Esophagus squamous epithelium (tissue), 5 donors: Measurements from ENCODE around the gene SLC7A14. TPM values are rescaled to one million over a fixed set of nuclear protein-coding genes. Genes with fewer than 3 reads are reported as not detected.

Experiments used
- DNase-seq: peaks from one replicate; lab custom pipeline; 2025; lab: John Stamatoyannopoulos, UW
- H3K27ac ChIP-seq, 4 donors: fragments of 200-600 bp; sonication (generic); one replicate each; pipeline ENCODE4 v1.5.1; 2016 to 2019; ENCODE audit warnings: mild to moderate bottlenecking in 1 of 4
- H3K27me3 ChIP-seq, 4 donors: fragments of 200-600 bp; sonication (generic); 1 replicate in 3 of 4; 2 replicates in 1 of 4; pipeline versions ENCODE4 v1.5.1 to v1.6.0; 2017 to 2021; ENCODE audit warnings: antibody characterized with exemption in 1 of 4
- H3K36me3 ChIP-seq, 3 donors: fragments of 200-600 bp; sonication (generic); one replicate each; pipeline ENCODE4 v1.5.1; 2016 to 2019
- H3K4me1 ChIP-seq, 3 donors: fragments of 200-600 bp; sonication (generic); one replicate each; pipeline ENCODE4 v1.5.1; 2017 to 2019
- H3K4me3 ChIP-seq, 4 donors: fragments of 200-600 bp; sonication (generic); 1 replicate in 3 of 4; 2 replicates in 1 of 4; pipeline ENCODE4 v1.5.1; 2016 to 2019; ENCODE audit warnings: mild to moderate bottlenecking in 2 of 4, moderate library complexity in 1 of 4
- H3K9me3 ChIP-seq, 3 donors: fragments of 200-600 bp; sonication (generic); one replicate each; pipeline ENCODE4 v1.5.1; 2016 to 2019
- POLR2A ChIP-seq, 4 donors: fragments of 450-650 bp; IDR thresholded peaks; one replicate each; pipeline ENCODE4 v1.6.1; 2017; ENCODE audit warnings: antibody characterized with exemption in 4 of 4, mild to moderate bottlenecking in 4 of 4, moderate library complexity in 3 of 4
- WGBS, 2 donors: methylation state at CpG; one replicate each; pipeline ENCODE4 v1.1.5; 2018; 5-methylcytosine and 5-hydroxymethylcytosine counted together
- intact Hi-C: fragments of 100-400 bp; cut with DNase I; formaldehyde crosslinking; loops from one replicate; pipeline ENCODE4 v1.15.0; 2022
- total RNA-seq, 4 donors: library from RNA; depleted of rRNA; stranded (reverse); fragments of >200 nt; gene quantifications; one replicate each; pipeline ENCODE4 v1.1.0, GENCODE V29; 2016
- TF ChIP-seq, protein P1 (sequence below), 6 experiments: fragments of 450-650 bp in 4 of 6; fragments of 200-600 bp in 2 of 6; sonication (generic) in 2 of 6; IDR thresholded peaks; one replicate each; pipeline ENCODE4 v1.5.1; 2016 to 2019; ENCODE audit warnings: antibody characterized with exemption in 6 of 6, mild to moderate bottlenecking in 4 of 6, moderate library complexity in 4 of 6
- donor health status: DM: yes; HTN: yes; CAD: no.

Gene SLC7A14
- total RNA-seq, 4 donors from 2014 or later, result under 0.01 TPM; not detected in 3

DNA sequence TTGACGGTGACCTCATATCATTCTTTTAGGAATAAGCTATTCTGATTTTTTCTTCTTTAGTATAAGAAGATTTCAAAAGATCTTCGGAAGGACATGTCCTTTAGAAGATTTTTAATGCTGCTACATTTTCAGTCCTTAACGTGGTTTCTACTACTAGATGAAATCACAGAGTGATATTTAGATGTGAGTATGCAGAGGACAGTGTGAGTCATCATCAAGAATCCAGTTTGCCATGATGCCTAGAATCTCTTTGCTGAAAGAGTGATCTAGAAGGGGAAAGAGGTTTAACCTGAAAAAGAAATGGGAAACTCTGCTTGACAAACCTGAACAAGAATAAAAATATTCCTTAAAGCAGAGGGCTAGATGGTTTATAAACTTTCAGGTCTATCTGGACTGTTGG is 43.2 kb downstream of the SLC7A14 start:
- TF ChIP-seq, protein P1, sequence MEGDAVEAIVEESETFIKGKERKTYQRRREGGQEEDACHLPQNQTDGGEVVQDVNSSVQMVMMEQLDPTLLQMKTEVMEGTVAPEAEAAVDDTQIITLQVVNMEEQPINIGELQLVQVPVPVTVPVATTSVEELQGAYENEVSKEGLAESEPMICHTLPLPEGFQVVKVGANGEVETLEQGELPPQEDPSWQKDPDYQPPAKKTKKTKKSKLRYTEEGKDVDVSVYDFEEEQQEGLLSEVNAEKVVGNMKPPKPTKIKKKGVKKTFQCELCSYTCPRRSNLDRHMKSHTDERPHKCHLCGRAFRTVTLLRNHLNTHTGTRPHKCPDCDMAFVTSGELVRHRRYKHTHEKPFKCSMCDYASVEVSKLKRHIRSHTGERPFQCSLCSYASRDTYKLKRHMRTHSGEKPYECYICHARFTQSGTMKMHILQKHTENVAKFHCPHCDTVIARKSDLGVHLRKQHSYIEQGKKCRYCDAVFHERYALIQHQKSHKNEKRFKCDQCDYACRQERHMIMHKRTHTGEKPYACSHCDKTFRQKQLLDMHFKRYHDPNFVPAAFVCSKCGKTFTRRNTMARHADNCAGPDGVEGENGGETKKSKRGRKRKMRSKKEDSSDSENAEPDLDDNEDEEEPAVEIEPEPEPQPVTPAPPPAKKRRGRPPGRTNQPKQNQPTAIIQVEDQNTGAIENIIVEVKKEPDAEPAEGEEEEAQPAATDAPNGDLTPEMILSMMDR (IDR thresholded peaks at IDR 0.05), result no peak
- no peak for TF ChIP-seq POLR2A (IDR thresholded peaks at IDR 0.05)
- Histone ChIP-seq H3K27me3 (peaks cover 0 to 10% (median 0%) of the 10 kb centered on the region in 4 donors), H3K4me3 (no peak overlapping the region), H3K27ac (no peak overlapping the region), H3K4me1 (no peaks in the 10 kb centered on the region), H3K9me3 (no peaks in the 10 kb centered on the region), H3K36me3 (no peaks in the 10 kb centered on the region)
- intact Hi-C loops, result no loop called here
- 80 to 84% methylated on average over 3 of the region's 3 CpGs for WGBS, 2 donors
- no peak for DNase-seq

DNA sequence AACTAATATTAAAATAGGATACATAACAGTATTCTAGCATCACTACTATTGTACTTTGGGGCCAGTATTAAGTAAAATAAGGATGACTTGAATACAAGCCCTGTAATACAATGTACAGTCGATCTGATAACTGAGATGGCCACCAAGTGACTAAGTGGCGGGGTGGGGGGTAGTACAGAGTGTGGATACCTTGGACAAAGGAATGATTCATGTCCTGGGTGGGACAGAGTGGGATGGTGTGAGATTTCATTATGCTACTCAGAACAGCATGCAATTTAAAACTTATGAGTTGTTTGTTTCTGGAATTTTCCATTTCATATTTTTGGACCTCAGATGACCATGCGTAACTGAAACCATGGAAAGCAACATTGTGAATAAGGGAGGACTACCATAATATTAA is 46.0 kb downstream of the SLC7A14 start:
- DNase-seq, result no peak
- no peak for TF ChIP-seq POLR2A (IDR thresholded peaks at IDR 0.05)
- TF ChIP-seq, protein P1 (IDR thresholded peaks at IDR 0.05), result no peak
- no peaks in the 10 kb centered on the region for H3K4me1 ChIP-seq
- H3K4me3 ChIP-seq, result no peak overlapping the region
- peaks cover 0 to 5% (median 0%) of the 10 kb centered on the region in 4 donors for H3K27me3 ChIP-seq
- intact Hi-C loops, result no loop called here
- H3K9me3 ChIP-seq, result no peaks in the 10 kb centered on the region
- no peaks in the 10 kb centered on the region for H3K36me3 ChIP-seq
- no peak overlapping the region for H3K27ac ChIP-seq
- WGBS, 2 donors, result 83% methylated on average over 3 of the region's 3 CpGs

DNA sequence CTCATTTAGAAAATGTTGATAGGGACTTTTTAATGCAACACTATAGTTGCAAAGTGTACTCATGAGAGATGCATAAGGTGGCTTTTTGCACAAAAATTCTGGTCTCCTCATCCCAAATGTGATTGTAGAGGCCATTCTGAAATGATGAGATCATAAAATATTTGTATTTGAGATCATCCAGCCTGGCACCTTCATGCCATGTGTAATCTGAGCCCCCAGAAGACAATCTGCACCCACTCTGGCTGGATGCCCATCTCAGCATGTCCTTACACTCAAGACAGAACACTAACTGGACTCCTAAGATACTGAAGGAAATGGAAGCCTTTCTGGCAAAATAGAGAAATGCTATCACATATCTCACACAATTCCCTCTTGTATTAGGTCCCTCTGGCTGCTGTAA is 49.2 kb downstream of the SLC7A14 start:
- no peaks in the 10 kb centered on the region for H3K9me3 ChIP-seq
- DNase-seq, result no peak
- H3K27ac ChIP-seq, result no peak overlapping the region
- H3K27me3 ChIP-seq, result peaks cover 0 to 4% (median 0%) of the 10 kb centered on the region in 4 donors
- H3K36me3 ChIP-seq, result no peaks in the 10 kb centered on the region
- H3K4me3 ChIP-seq, result no peak overlapping the region
- H3K4me1 ChIP-seq, result no peaks in the 10 kb centered on the region
- TF ChIP-seq, protein P1 (IDR thresholded peaks at IDR 0.05), result no peak
- TF ChIP-seq POLR2A (IDR thresholded peaks at IDR 0.05), result no peak
- intact Hi-C loops, result no loop called here

DNA sequence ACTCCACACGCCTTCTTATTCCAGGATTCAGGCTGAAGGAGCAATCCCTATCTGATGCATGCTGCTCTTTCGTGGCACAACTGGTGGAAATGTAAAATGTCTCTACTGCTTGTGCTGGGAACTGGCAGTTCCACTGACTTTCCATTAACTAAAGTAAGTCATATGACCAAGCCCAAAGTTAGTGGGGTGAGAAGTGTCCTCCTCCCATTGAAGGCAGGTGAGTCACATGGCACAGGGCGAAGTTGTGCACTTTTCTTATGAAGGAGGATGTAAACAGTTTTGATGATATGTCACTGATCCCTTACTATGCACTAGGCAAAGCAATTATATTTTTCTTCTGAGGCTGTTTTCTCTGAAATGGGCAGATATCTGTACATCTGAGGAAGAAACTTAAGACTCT is 51.6 kb downstream of the SLC7A14 start:
- H3K27ac ChIP-seq, result no peak overlapping the region
- no peaks in the 10 kb centered on the region for H3K36me3 ChIP-seq
- 65 to 85% methylated on average over 2 to 3 of the region's 3 CpGs for WGBS, 2 donors
- H3K9me3 ChIP-seq, result no peaks in the 10 kb centered on the region
- H3K4me1 ChIP-seq, result no peaks in the 10 kb centered on the region
- peaks cover 0 to 4% (median 0%) of the 10 kb centered on the region in 4 donors for H3K27me3 ChIP-seq
- intact Hi-C loops, result no loop called here
- no peak for DNase-seq
- no peak overlapping the region for H3K4me3 ChIP-seq
- TF ChIP-seq POLR2A (IDR thresholded peaks at IDR 0.05), result no peak
- TF ChIP-seq, protein P1 (IDR thresholded peaks at IDR 0.05), result no peak

DNA sequence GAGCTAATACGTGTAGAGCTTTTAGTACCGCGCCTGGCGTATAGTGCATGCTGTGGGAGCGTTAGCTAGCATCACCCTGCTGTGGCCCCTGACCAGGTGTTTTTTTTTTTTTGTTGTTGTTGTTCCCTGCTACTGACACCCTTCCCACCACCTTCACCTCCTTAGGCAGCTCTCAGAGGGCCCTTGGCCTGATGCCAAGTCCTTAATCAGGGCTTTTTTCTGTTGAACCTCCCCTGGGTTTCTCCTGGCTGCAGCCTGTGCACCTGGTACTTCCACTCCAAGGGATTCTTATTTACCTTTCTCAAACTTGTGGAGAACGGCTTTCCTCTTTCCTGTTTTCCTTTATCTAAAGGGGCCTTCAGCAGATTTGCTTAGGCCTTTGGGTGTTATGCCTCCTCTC is 53.3 kb downstream of the SLC7A14 start:
- H3K9me3 ChIP-seq, result no peaks in the 10 kb centered on the region
- intact Hi-C loops, result no loop called here
- TF ChIP-seq, protein P1 (IDR thresholded peaks at IDR 0.05), result no peak
- TF ChIP-seq POLR2A (IDR thresholded peaks at IDR 0.05), result no peak

More for the DNA sequence above, 53.3 kb downstream of the SLC7A14 start:
- WGBS, 2 donors, result 74 to 94% methylated on average over 6 of the region's 6 CpGs
- H3K27ac ChIP-seq, result peak overlapping the region in 1 of 4 donors; percentile 6
- no peak overlapping the region for H3K4me3 ChIP-seq
- no peaks in the 10 kb centered on the region for H3K36me3 ChIP-seq
- no peak for DNase-seq
- no peaks in the 10 kb centered on the region for H3K4me1 ChIP-seq
- H3K27me3 ChIP-seq, result no peaks in the 10 kb centered on the region
